ENCODE data around the gene MEG3. TPM values are rescaled to one million over a fixed set of nuclear protein-coding genes. Genes with fewer than 3 reads are reported as not detected.
A peak's percentile ranks its signal among the peaks of the same experiment; 100 is the strongest.

MEG3 gene
- total RNA-seq, 2 donors from 2014 or later: 6.5 to 9.5 TPM

GRCh38 chr14:100826391-100827100, 628 bp downstream of the MEG3 start:
- Histone ChIP-seq H3K4me3 (peak overlapping the region; percentile 29 to 37), H3K27me3 (no peaks in the 10 kb centered on the region), H3K9me3 (peaks cover 0 to 8% of the 10 kb centered on the region in 2 donors), H3K4me1 (no peaks in the 10 kb centered on the region), H3K27ac (peak overlapping the region; percentile 61 to 71), H3K36me3 (no peaks in the 10 kb centered on the region)
- no peak for TF ChIP-seq CTCF (IDR thresholded peaks at IDR 0.05)
- DNase-seq (ENCODE audit: low spot score): no peak

GRCh38 chr14:100827101-100828021, 1.4 kb downstream of the MEG3 start:
- Histone ChIP-seq H3K27ac (peak overlapping the region in 1 of 2 donors; percentile 71), H3K27me3 (no peaks in the 10 kb centered on the region), H3K36me3 (no peaks in the 10 kb centered on the region), H3K4me1 (no peaks in the 10 kb centered on the region), H3K4me3 (peak overlapping the region; percentile 29 to 37), H3K9me3 (peaks cover 0 to 8% of the 10 kb centered on the region in 2 donors)
- no peak for DNase-seq (ENCODE audit: low spot score)
- TF ChIP-seq CTCF (IDR thresholded peaks at IDR 0.05): peak in 1 of 2 donors; percentile 44

- no peaks in the 10 kb centered on the region for H3K27me3 ChIP-seq
- DNase-seq (ENCODE audit: low spot score): no peak
Observed at GRCh38 chr14:100828031-100828769, 2.3 kb downstream of the MEG3 start.

GRCh38 chr14:100830681-100831080, 4.8 kb downstream of the MEG3 start:
- no peak overlapping the region for H3K27ac ChIP-seq
- DNase-seq (ENCODE audit: low spot score): no peak
- H3K27me3 ChIP-seq: no peaks in the 10 kb centered on the region
- peaks cover 0 to 8% of the 10 kb centered on the region in 2 donors for H3K9me3 ChIP-seq
- no peak overlapping the region for H3K4me3 ChIP-seq
- H3K36me3 ChIP-seq: no peaks in the 10 kb centered on the region
- no peak for TF ChIP-seq CTCF (IDR thresholded peaks at IDR 0.05)
- no peaks in the 10 kb centered on the region for H3K4me1 ChIP-seq

More at GRCh38 chr14:100828031-100828769, 2.3 kb downstream of the MEG3 start:
- Histone ChIP-seq H3K4me3 (peak overlapping the region in 1 of 2 donors; percentile 37), H3K4me1 (no peaks in the 10 kb centered on the region), H3K9me3 (peaks cover 0 to 8% of the 10 kb centered on the region in 2 donors), H3K36me3 (no peaks in the 10 kb centered on the region), H3K27ac (no peak overlapping the region)
- TF ChIP-seq CTCF (IDR thresholded peaks at IDR 0.05): peak in 1 of 2 donors; percentile 36

- H3K27ac ChIP-seq: no peak overlapping the region
- no peak for TF ChIP-seq CTCF (IDR thresholded peaks at IDR 0.05)
- peaks cover 0 to 8% of the 10 kb centered on the region in 2 donors for H3K9me3 ChIP-seq
- H3K4me3 ChIP-seq: no peak overlapping the region
- H3K4me1 ChIP-seq: no peaks in the 10 kb centered on the region
- no peaks in the 10 kb centered on the region for H3K27me3 ChIP-seq
- no peaks in the 10 kb centered on the region for H3K36me3 ChIP-seq
- no peak for DNase-seq (ENCODE audit: low spot score)
Observed at GRCh38 chr14:100832311-100832960, 6.5 kb downstream of the MEG3 start.
